GM21526 (cell line): ENCODE results near the gene MYZAP.

Source experiments
- ATAC-seq: cut with Tn5 transposase; IDR thresholded peaks from one replicate; pipeline ENCODE4 v1.9.1; 2021; ENCODE audit warnings: moderate library complexity; ENCODE audit not compliant: unreplicated experiment, low FRiP score

The MYZAP gene

DNA sequence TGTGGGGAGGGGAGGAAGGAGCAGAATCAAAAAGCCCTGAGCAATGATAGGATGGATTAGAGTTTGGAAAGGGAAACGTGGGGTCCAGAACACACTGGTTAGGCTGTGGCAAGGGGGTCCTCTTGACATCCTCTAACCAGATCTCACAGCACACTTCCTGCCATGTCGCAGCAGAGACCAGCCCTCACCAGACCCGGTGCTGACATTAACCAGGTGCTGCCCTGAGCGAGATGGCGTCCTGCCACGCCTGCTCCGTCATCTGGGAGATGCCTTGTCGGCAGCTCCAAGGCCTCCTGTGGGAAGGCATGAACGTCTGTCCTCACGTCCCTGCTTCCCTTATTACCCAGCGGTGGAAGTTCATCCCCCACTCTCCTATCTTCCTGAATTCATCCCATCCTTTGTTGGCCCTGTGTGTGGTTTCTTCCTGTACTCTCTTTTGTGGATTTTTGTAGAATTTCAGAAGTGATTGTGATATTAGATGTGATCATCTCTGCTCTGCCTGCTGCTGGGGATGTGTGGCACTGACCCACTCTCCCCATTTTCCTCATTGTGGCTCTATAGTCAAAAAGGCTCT, 29.4 kb upstream of the MYZAP start:
- ATAC-seq: no peak

DNA sequence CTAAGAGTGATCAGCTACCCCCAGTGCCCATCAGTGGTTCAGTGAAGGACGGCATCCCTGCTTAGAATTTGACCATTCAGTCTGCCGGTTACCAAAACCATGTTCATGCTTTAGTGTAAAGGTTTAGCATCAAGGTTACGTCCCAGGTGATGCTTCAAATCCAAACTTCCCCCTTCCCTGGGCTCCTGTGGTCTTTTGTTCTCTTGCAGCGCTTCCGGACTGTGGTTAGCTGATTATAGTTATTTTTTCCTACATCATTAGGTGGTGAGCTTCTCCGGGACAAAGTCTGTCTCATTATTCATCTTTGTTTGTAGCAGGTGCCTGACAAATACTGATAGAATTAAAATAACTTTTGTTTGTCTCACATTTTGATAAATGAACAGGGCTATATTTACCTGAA, 28.3 kb upstream of the MYZAP start:
- ATAC-seq: no peak

DNA sequence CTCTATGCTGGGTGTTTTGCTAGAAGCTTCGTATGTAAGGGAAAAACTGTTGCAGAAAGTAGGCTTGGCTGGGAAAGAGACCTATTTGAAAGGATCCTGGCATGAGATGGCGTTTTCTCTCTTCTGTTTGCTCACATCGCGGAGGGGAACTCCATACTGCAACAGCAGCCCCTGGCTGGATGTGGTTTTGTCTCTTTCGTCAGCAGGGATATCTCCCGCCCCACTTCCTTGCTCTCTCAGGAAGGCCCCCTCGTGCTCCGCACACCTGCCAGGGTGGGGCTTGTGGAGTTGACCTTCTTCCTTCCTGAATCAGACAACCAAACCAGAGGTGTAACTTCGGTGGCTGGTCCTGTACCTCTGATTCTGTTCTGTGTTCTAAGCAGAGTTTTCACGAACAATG, 26.4 kb upstream of the MYZAP start:
- no peak for ATAC-seq

DNA sequence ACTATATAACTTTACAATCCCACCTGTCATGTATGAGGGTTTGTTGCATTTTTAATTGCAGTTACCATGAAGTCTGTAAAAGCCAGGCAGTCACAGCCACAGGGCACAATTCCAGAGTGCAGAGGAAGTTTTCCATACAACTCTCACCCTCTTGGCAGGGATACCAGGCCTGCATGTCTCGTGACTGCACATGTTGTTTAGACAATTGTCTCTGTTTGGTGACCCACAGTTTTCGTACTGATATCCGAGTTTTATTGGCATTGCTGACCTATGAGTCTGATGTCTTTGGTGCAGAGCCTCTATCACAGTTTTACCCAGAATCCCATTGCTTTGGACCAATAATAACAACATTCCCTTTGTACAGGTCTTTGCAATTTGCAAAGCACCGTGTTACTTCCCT, 24.9 kb upstream of the MYZAP start:
- no peak for ATAC-seq

DNA sequence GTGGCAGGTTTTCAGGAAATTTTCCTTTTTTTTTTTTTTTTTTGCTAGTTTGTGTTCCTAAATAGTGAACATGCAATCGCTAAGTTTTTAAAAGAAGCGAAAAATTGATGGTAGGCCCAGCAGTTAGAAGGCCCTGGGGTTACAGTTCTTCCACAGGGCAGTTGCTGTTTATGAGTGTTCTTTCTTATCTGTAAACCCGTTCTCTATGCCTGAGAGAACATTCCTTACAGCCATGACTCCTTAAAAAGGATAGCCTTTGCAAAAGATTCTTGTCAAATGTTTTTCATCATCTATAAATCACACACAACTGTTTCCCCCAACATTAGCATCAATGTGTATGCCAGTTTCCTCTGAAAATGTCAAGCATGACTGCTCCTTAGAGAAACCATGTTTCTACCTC, 23.8 kb upstream of the MYZAP start:
- no peak for ATAC-seq

DNA sequence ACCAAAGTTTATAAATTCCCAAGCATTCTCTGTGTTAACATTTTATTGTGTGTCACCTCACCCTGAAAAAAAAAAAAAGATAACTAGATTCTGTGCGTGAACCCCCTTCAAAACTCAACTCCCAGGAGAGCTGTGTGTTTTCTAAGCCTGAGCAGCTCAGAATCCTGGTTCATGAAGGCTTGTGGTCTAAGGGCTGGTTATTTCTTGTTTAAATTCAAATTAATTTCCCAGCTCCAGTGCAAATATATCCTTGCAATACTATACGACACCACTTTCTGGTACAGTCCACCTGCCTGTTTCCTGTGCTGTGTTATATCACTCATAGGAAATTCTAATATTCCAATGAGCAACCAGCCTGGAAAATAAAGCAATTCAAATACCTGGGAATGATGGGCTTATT, 23.4 kb upstream of the MYZAP start:
- ATAC-seq: no peak

DNA sequence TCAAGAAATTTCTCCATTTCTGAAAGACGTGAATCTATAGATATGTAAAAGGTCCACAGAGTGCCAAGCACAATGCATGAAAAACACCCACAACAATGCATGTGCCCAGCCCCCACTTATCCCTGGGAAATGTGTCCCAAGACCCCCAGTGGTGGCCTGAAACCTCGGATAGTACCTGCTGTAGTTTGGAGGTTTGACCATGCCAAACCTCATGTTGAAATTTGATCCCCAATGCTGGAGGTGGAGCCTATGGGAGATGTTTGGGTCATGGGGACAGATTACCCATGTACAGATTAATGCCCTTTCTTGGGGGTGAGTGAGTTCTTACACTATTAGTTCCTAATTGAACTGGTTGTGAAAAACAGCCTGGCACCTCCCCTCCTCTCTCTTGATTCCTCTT, 21.4 kb upstream of the MYZAP start:
- ATAC-seq: no peak

DNA sequence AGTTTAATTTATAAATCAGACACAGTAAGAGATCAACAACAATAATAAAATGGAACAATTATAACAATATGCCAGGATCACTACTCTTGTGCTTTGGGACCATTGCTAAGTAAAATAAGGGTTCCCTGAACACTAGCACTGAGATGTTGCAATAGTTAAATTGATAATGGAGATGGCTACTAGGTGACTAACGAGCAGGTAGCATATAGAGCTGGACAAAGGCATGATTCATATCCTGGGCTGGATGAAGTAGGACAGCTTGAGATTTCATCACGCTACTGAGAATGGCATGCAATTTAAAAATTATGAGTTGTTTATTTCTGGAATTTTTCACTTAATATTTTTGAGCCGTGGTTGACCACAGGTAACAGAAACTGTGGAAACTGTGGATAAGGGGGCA, 20.7 kb upstream of the MYZAP start:
- ATAC-seq: no peak

DNA sequence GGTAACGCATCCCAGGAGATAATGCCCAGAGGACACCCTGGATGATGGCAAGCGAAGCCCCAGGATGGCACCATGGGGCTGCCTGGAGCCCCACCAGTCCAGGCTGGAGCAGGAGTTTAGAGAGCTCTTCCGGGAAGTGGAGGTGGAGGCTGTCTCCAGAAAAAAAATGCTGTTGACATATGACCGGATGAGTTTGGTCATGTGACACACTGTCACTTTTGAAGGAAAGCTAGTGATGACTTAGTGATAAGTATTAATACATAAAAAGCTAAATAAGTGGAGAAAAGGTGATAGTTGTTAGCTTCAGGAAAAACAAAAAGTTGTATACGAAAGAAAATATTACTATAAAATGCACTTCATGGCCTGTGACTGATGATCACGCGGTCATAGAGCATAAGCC, 20.0 kb upstream of the MYZAP start:
- ATAC-seq: no peak

DNA sequence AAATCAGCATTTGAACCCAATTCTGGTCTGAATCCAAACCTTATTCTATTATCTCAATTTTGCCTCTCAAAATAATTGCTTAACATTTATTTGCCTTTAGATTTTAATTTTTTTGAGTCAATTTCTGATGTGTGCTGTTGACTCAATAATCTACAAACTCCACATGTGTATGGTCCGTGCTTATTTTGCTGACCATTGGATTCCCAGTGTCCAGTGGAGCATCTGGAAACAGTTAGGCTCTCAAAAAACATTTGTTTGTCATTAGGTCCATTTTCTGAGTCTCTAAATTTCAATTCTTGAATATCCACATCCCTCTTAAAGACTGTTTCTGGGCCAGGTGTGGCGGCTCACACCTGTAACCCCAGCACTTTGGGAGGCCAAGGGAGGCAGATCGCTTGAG, 19.2 kb upstream of the MYZAP start:
- ATAC-seq: no peak

DNA sequence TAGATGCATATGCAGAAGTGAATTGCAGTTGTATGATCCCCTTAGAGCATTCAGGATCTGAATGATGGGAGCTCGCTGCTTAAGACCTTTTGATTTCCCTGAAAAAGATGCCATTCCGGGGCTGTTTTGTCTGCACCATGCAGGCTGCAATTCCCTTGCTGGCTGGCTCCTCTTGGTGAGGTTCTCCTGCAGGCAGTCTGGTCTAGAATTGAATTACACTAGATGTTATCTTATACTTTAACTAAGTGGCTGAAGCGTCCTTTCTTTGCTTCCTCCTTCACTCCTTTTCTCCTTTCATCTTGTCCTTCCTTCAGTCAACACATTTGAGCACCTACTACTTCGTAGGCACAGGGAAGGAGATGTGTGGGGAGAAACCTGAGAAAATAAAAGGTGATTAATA, 18.6 kb upstream of the MYZAP start:
- no peak for ATAC-seq

DNA sequence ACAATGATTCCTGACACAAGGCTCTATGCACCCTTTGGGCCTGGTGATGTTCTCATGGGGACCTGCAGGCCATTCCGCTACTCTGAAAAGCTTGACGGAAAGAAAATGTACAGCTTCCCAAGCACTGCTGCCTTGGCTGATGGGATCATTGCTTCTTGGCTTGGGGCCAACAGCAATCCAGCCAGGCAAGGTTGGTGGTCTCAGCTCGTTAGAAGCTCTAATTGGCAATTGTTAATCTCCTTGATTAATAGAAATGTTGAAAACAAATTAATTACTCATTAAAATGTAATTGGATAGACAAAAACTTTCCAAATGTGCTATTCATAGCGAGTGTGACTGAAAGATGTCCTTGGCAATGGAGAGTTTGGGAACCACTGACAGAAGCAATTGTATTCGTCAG, 16.3 kb upstream of the MYZAP start:
- ATAC-seq: no peak

DNA sequence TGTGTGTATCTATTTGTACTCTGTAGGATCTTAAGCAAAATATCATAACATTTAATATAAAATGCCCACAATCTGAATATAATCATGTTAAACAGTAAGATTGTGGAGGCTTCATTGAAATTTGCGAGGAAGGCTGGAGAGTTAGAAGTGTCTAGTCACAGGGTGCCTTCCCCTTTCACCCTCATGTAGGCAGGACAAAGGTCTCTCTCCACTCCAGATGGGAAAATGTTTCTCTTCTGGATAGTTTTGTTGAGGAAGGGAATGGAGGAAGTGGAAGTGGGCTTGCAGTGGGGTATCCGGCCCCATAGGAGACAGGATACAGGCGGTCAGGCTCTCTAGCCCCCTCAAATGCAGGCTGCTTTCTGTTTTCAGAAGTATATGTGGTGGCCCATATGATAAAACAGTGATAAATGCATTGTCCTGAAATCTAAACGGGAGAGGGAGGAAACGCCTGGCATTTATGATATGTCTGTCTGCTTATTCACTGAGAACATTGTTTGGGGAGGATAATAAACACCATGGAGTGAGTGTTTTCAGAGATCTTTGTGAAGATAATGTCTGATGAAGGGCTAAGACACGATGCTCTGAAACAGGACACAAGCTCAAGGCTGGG, 13.3 kb upstream of the MYZAP start:
- no peak for ATAC-seq

DNA sequence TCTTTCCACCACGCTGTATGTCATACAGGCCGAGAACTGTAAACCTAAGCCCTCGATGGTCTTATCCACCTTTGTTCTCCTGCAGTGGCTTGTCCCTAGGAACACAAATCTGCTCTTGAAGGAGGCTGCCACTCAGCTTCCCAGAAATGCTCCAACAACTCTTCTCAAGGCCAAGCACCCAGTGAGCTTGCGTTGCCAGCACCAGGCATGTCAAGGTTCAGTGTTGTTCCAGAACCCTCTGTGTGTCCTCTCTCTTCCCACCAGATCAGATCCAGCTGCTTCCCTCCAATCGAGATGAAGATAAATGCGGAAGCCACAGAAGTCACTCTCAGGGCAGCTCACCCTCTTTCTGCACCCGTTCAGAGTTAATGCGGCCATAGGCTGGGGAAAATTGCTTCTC, 11.3 kb upstream of the MYZAP start:
- ATAC-seq: no peak

DNA sequence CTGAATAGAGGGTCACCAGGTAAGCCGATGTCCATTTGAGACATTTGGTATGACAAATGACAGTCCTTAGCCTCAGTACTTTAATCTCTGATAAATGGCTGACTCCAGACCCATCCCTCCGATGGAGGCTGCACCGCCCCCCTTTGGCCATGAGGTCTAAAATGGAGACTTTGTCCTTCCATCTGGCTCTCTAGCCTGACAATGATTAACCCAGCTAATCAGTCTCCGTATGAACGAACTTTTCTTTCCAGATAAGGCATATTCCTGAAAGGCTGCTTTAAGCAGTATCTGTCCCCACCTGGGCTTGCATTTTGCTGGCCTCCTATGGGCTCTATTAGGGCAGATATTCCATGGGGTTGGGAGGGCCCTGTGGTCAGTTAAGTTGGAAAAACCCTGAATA, 10.8 kb upstream of the MYZAP start:
- ATAC-seq: no peak

DNA sequence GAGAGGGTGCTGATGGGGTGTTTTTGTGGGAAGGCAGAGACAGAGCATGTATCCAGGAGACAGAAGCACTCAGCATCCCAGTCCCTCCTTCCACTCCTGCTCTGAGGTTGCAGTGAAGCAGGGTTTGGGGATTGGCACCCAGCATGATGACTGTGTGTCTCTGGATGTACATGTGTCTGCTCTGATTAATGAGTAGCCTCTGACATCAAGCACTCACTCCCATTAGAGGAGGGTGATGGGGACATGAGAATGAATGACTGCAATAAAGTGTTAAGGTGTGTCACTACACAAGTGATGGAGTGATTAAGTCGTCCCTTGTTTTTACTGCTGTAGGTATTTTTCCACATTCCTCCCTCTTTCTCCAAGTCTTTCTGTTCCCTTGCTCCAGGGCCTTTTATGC, 9.6 kb upstream of the MYZAP start:
- ATAC-seq: no peak

DNA sequence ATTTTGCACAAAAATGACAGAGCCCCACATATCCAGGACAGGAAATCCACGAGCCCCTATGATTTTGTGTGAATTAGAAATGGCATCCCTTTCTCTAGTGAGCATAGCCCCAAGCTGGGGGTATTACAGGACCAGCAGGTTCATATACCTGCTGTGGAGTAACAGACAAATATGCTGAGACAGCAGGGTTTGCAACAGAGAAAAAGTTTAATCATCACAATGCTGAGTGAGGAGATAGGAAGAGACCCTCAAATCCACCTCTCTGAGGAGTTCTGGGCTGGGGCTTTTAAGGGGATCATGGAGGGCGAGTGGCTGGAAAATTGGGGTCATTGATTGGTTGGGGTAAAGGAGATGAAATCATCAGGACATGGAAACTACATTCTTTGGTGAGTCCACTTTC, 8.4 kb upstream of the MYZAP start:
- ATAC-seq: no peak

DNA sequence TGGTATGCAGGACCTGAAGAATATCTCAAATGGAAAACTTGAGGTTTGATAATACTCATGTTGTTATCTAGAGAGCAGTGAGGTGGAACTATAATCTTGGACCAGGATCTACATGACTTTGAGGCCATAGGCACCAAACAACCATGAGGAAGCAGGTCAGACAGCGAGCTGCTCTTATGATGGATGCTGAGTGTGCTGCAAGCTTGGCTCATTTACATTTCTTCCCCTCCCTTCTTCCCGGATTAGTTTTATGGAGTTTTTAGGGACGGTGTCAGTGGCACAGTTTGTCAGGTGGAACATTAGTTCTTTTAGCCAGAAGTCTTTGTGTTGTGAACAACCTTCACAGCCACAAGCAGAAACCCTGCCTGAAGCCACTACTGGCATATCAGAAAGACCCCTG, 8.0 kb upstream of the MYZAP start:
- no peak for ATAC-seq

DNA sequence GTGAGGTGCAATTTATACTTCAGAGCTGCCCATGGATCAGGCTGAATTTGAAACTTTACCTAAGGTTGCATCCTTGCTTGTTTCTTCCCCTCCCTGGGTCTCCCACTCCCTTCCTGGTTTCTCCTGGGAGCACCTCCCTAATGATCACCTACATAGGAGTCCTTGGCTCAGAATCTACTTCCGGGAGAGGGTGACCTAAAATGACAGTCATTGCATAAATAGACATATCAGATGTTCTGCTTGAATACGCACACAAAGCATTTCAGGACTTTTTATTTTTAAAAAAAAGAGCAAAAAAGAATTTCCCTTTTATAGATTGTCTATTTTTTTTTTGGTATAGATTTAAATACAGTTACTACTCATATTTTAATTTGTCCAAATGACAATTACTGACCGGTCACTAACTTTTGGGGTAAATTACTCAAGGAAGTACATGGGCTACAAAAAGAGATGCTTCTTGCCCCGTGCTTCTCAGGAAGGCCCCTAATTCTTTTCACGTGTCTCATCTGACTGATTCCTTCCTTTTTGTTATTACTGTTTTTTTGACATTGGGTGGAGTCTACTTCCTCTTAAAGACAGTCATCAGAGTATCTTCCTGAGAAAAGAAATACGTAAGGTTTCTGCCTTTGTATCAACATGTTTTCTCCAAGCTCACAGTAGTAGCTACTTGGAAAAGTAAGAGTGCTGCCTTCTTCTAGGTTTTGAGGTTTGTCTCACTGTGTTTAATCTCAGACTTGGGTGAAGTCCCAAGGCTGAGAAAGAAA, 4.9 kb upstream of the MYZAP start:
- ATAC-seq: no peak

DNA sequence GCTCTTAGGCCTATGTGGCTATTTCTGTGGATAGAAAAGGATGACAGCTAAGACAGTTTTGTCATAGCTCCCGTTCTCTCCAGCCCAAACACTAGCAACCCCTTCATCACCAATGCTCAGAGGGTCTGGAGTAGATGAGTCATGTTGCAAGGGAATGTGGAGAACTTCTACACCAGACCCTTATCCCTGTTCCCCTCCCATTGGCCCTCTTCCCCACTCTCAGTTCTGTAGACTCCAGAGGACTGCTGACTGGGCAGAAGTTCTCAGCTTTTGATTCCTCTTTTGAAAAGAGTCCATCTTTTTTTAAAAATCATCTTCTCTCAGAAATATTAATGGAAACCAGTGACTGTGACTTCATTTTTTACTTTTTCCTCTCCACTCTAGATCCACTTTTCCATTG, 2.4 kb upstream of the MYZAP start:
- no peak for ATAC-seq

DNA sequence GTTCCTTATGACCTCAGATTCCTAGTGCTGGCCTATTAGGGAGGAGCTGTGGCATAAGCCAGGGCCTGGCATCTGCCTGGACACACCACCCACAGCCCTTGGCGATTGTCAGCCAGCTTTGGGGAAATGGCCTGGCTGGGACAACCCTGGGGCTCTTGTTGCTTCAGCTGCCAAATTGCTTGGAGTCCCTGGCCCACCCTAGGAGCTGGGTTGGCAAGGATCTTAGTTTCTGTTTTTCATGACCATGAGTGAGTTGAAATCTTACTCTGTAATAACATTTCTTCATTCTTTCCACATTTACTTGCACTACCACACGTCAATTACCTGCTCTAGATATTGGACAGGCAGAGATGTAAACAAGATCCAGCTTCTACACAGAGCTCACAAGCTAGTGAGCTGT, 1.9 kb upstream of the MYZAP start:
- no peak for ATAC-seq

DNA sequence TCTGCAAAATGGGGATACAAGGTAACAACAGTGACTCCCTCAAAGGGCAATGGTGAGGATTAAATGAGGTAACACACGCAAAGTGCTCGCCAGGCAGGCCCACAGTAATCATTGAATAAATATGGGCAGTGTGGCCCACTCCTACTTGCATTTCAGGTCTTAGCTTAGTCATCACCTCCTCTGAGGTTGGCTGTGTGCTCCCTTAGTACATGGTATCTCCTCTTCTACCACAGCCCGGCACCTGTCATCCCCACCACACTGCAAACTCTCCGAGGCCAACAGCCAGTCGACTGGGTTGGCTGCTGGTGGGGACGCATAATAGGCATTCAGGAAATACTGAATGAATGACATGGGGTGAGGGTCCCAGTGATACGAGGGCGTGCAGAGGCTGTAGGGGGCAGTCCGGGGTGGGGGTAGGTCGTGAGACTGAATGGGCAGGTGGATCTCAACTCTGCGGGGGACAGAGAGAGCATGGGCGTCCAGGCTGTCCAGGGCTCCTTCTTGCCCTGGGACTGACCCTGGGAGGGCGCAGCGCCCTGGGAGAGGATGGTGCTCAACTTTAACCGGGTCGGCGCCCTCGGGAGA, 375 bp upstream of the MYZAP start:
- ATAC-seq: no peak
